Heart right ventricle (tissue), 16 donors: ENCODE data around the gene LRRC2. TPM values are rescaled to one million over a fixed set of nuclear protein-coding genes. Genes with fewer than 3 reads are reported as not detected.

ENCODE experiments used
- ATAC-seq, 8 donors: fragments of 200-7000 bp; cut with Tn5 transposase; one replicate each; pipeline ENCODE4 v1.9.1; 2020; ENCODE audit warnings: mild to moderate bottlenecking in 8 of 8, moderate library complexity in 8 of 8, moderate number of reproducible peaks in 1 of 8
- DNase-seq, 2 donors: peaks; one replicate each; pipeline ENCODE4 v3.0.0-alpha.2; 2020
- H3K27ac ChIP-seq, 10 donors: fragments of 200-600 bp; sonication (generic) in 2 of 10; one replicate each; pipeline versions ENCODE4 v1.5.0 to v1.8.0; 2020 to 2022; ENCODE audit warnings: mild to moderate bottlenecking in 3 of 10
- H3K27me3 ChIP-seq, 7 donors: fragments of 200-600 bp; one replicate each; pipeline ENCODE4 v1.8.0; 2021 to 2022; ENCODE audit warnings: mild to moderate bottlenecking in 2 of 7
- H3K36me3 ChIP-seq, 9 donors: fragments of 200-600 bp; sonication (generic) in 1 of 9; one replicate each; pipeline versions ENCODE4 v1.5.0 to v1.8.0; 2020 to 2022; ENCODE audit warnings: mild to moderate bottlenecking in 2 of 9
- H3K4me1 ChIP-seq, 9 donors: fragments of 200-600 bp; sonication (generic) in 1 of 9; one replicate each; pipeline versions ENCODE4 v1.5.0 to v1.8.0; 2020 to 2022; ENCODE audit warnings: mild to moderate bottlenecking in 4 of 9
- H3K4me3 ChIP-seq, 10 donors: fragments of 200-600 bp; sonication (generic) in 2 of 10; one replicate each; pipeline versions ENCODE4 v1.5.0 to v1.8.0; 2020 to 2022; ENCODE audit warnings: mild to moderate bottlenecking in 7 of 10, moderate library complexity in 2 of 10
- H3K9me3 ChIP-seq, 11 donors: fragments of 200-600 bp in 10 of 11; sonication (generic) in 2 of 11; one replicate each; pipeline versions ENCODE4 v1.5.0 to v1.8.0; 2013 to 2022; ENCODE audit warnings: mild to moderate bottlenecking in 2 of 11, control low read depth in 1 of 11, moderate library complexity in 1 of 11
- WGBS, 2 donors: extraction: QIAGEN DNeasy Blood & Tissue Kit; methylation state at CpG; one replicate each; pipeline ENCODE4 v1.1.7; 2013; ENCODE audit warnings: inconsistent platforms in 1 of 2; 5-methylcytosine and 5-hydroxymethylcytosine counted together
- intact Hi-C, 10 donors: fragments of 100-400 bp; cut with DNase I; formaldehyde crosslinking; loops; one replicate each; pipeline versions ENCODE4 v1.11.1 to v1.14.2; 2022
- polyA plus RNA-seq, 2 donors: library from polyadenylated mRNA; stranded (reverse); fragments of 200-250 nt; gene quantifications; one replicate each; pipeline ENCODE4 v1.2.3, GENCODE V29; 2013
- total RNA-seq, 10 donors: library from RNA; stranded (reverse); fragmentation: NEBNext Ultra II Directional in 3 of 10; extraction: Animal tissue kit (Norgen Biotek cat#: 25700) in 3 of 10; gene quantifications; one replicate each; pipeline versions ENCODE4 v1.2.1 to v1.2.4, GENCODE V29; 2021 to 2023
- TF ChIP-seq, protein P1 (sequence below), 9 donors: fragments of 200-600 bp; sonication (generic) in 2 of 9; IDR thresholded peaks; one replicate each; pipeline versions ENCODE4 v1.5.0 to v1.8.0; 2021 to 2022; ENCODE audit warnings: antibody characterized with exemption in 9 of 9, mild to moderate bottlenecking in 5 of 9, moderate library complexity in 1 of 9
- donor health status: Arrhythmogenic right ventricular cardiomyopathy.
- donor health status: ischemic (EF 13 %, LVEDD 7.1; RV severe dilation, severe dysfunction).
- donor health status: healthy with polysubstance abuse.
- donor health status: DM: no; HTN: yes; CAD: no.
- donor health status: DM: no; HTN: no; CAD: no.
- donor health status: ischemic (EF 25% LVEDD 6.9; RV normal size, moderate dysfunction).
- donor health status: ischemic (EF 25% LVEDD 5.7; RV mildly dilated, moderate dysfunction).
- donor health status: healthy.
- donor health status: DM: yes; HTN: yes; CAD: no.
- donor health status: Ischemic cardiomyopathy.
- donor health status: ischemic (EF 35%, LVEDD 5.7; RV mildly dilated, moderate dysfunction).
- donor health status: nonischemic (EF 11% LVEDD 7.7; RV severe dilation, severe dysfunction).
- donor health status: DM: yes; HTN: yes; CAD: no.
- donor health status: PGD.
- donor health status: ischemic (EF 29% LVEDD 5.4; RV normal size, mild dysfunction).
- donor health status: nonischemic (EF 23%, LVEDD 6.1; RV moderate dilation, normal function).

LRRC2 gene
- total and polyA plus RNA-seq, 12 donors: 10.7 to 163 (median 125) TPM

DNA sequence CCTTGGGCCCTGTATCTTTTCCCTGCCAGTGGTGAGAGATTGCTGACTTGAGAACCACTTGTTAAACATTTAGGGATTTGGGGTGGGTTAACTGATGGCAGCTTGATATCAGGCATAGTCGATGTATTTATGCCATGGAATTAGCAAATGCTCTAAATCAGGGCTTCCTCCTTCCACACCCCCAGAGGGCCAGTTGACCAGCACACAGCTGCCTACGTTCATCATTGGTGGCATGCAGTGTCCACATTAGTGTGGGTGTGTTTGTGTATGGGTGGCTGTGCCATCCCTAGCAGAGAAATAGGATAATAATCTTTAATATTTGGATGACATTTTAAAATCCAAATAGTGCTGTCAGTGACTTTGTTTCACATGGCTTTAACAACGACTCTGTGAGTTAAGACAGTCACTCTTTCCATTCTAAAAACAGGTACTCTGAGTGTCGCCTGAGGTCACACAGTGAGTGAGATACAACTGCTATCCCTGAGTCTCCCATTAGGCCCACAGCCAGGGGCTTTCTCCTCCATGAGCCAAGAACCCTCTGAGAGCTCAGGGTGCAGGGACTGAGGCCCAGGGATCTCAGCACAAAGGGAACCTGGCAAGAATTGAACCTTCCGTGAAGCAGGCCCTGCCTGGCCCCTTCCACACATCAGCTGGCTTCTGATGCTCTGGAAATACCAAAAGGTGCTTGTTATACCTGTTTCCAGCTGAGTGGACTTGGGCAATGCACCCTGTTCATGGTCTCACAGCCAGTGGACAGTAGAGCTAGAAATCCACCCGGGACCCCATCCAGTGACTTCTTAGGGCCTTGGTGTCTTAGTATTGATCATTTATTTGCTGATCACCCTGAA, 97.1 kb downstream of the LRRC2 start:
- peaks cover 0 to 46% (median 35%) of the 10 kb centered on the region in 9 donors for H3K4me1 ChIP-seq
- H3K9me3 ChIP-seq: peaks cover 0 to under 1% (median 0%) of the 10 kb centered on the region in 11 donors
- H3K4me3 ChIP-seq: no peak overlapping the region
- H3K27ac ChIP-seq: peak overlapping the region in 6 of 10 donors; percentile 22 to 74 (median 66)
- TF ChIP-seq, protein P1, sequence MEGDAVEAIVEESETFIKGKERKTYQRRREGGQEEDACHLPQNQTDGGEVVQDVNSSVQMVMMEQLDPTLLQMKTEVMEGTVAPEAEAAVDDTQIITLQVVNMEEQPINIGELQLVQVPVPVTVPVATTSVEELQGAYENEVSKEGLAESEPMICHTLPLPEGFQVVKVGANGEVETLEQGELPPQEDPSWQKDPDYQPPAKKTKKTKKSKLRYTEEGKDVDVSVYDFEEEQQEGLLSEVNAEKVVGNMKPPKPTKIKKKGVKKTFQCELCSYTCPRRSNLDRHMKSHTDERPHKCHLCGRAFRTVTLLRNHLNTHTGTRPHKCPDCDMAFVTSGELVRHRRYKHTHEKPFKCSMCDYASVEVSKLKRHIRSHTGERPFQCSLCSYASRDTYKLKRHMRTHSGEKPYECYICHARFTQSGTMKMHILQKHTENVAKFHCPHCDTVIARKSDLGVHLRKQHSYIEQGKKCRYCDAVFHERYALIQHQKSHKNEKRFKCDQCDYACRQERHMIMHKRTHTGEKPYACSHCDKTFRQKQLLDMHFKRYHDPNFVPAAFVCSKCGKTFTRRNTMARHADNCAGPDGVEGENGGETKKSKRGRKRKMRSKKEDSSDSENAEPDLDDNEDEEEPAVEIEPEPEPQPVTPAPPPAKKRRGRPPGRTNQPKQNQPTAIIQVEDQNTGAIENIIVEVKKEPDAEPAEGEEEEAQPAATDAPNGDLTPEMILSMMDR (IDR thresholded peaks at IDR 0.05): no peak
- no peaks in the 10 kb centered on the region for H3K36me3 ChIP-seq
- DNase-seq (peak; percentile 42 to 43), ATAC-seq (peak; percentile 44 to 89 (median 82))
- intact Hi-C loops: no loop called here
- 52 to 61% methylated on average over 6 of the region's 6 CpGs for WGBS, 2 donors
- peaks cover 0 to 19% (median 7%) of the 10 kb centered on the region in 7 donors for H3K27me3 ChIP-seq

DNA sequence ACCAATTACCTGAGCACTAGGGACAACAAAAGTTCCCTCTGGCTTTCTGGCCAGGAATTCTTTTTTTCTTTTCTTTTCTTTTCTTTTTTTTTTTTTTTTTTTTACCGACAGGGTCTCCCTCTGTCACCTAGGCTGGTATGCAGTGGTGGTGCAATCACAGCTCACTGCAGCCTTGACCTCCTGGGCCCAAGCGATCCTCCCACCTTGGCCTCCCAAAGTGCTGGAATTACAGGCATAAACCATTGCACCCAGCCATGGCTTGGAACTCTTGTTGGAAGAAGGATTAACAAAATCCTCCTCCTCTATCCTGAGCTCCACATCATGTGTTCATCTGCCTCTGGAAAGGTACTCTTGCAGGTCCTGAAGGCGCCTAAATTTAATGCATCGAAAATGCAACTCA, 98.5 kb downstream of the LRRC2 start:
- TF ChIP-seq, protein P1 (IDR thresholded peaks at IDR 0.05): no peak
- ATAC-seq (no peak), DNase-seq (no peak)
- peaks cover 0 to 58% (median 37%) of the 10 kb centered on the region in 9 donors for H3K4me1 ChIP-seq
- H3K9me3 ChIP-seq: no peaks in the 10 kb centered on the region
- H3K27ac ChIP-seq: no peak overlapping the region
- peaks cover 0 to 33% (median 16%) of the 10 kb centered on the region in 7 donors for H3K27me3 ChIP-seq
- H3K36me3 ChIP-seq: no peaks in the 10 kb centered on the region
- intact Hi-C loops: no loop called here
- H3K4me3 ChIP-seq: no peak overlapping the region
- WGBS, 2 donors: 94 to 96% methylated on average over 4 of the region's 4 CpGs

DNA sequence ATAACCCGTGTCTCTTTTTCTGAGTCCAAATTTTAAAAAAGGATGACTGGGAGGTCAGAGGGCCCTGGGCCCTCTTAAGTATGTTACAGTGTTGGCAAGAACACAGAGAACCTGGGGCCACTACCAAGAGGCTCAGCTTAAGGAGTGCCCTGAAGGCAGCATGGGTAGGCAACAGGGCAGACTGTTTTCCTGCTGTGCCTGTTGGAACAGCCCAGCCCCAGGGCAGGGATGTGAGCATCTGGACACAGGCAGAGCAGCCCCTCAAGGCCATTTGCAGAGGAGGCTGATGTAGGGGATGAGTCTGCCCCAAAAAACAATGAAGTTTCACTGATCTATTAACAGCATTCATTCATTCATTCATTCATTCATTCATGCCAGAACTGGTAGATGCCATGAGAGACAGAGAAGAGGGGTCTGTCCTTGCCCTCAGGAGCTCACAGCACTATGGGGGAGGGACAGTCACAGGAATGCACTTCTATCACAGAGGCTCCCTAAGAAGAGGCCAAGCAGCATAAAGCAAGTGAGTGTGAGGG, 99.2 kb downstream of the LRRC2 start:
- Histone ChIP-seq H3K36me3 (no peaks in the 10 kb centered on the region), H3K9me3 (no peaks in the 10 kb centered on the region), H3K4me1 (peaks cover 0 to 64% (median 37%) of the 10 kb centered on the region in 9 donors), H3K4me3 (no peak overlapping the region), H3K27me3 (peaks cover 0 to 37% (median 16%) of the 10 kb centered on the region in 7 donors), H3K27ac (no peak overlapping the region)
- intact Hi-C loops: no loop called here
- no peak for ATAC-seq
- DNase-seq: no peak
- 72 to 79% methylated on average over 1 of the region's 1 CpG for WGBS, 2 donors
- TF ChIP-seq, protein P1 (IDR thresholded peaks at IDR 0.05): no peak

DNA sequence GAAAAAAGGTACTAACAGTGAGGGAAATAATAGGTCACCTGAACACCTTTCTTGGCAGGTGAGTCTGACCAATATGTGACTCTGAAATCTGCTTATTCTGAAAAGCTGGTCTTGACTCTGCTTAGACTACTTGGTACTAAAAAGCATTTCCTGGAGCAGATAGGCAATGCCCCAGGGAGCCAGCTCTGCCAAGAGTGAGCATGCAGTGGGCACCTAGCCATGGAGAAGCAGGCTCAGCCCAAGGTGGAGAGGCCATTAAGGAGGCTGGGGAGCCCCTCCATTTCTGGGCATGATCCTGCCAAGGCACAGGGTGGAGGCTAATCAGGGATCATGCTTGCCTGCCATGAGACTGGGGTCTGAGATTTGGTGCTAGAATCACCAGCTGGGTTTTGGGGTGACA, 99.8 kb downstream of the LRRC2 start:
- peaks cover 0 to 67% (median 37%) of the 10 kb centered on the region in 9 donors for H3K4me1 ChIP-seq
- no peak overlapping the region for H3K4me3 ChIP-seq
- no peaks in the 10 kb centered on the region for H3K9me3 ChIP-seq
- intact Hi-C loops: no loop called here
- DNase-seq: peak in 1 of 2 donors; percentile 40
- no peak for ATAC-seq
- peaks cover 0 to 37% (median 16%) of the 10 kb centered on the region in 7 donors for H3K27me3 ChIP-seq
- TF ChIP-seq, protein P1 (IDR thresholded peaks at IDR 0.05): no peak
- no peaks in the 10 kb centered on the region for H3K36me3 ChIP-seq
- H3K27ac ChIP-seq: no peak overlapping the region

Other genes with a start within 250 kb of the LRRC2 start
- 1 to 10 TPM in 2 of 10 donors, under 1 TPM in 8; 0.21 to 8.7 (median 0.67) TPM for gene CCR2, start 212.2 kb downstream of the LRRC2 start, total RNA-seq
- gene CCR2, start 212.2 kb downstream of the LRRC2 start, polyA plus RNA-seq: under 1 TPM; 0.15 to 0.49 TPM
- gene CCR5, start 195.4 kb downstream of the LRRC2 start, total RNA-seq: 1 to 10 TPM in 2 of 10 donors, under 1 TPM in 8; 0.17 to 7.2 (median 0.38) TPM
- gene CCR5, start 195.4 kb downstream of the LRRC2 start, polyA plus RNA-seq: under 1 TPM; 0.28 to 0.37 TPM
- gene CCRL2, start 159.0 kb downstream of the LRRC2 start, total RNA-seq: 1 to 10 TPM; 1.0 to 5.4 (median 1.7) TPM
- 1 to 10 TPM; 1.8 to 1.9 TPM for gene CCRL2, start 159.0 kb downstream of the LRRC2 start, polyA plus RNA-seq
- 1 to 10 TPM; 1.7 to 7.7 (median 3.1) TPM for gene LTF, start 101.4 kb downstream of the LRRC2 start, total RNA-seq
- 1 to 10 TPM; 2.6 to 3.0 TPM for gene LTF, start 101.4 kb downstream of the LRRC2 start, polyA plus RNA-seq
- gene RTP3, start 68.3 kb downstream of the LRRC2 start, total RNA-seq: not detected
- not detected for gene RTP3, start 68.3 kb downstream of the LRRC2 start, polyA plus RNA-seq
- gene FAM240A, start 46.2 kb upstream of the LRRC2 start, total RNA-seq: under 1 TPM in 1 of 10 donors, not detected in 9; 0.19 TPM
- gene FAM240A, start 46.2 kb upstream of the LRRC2 start, polyA plus RNA-seq: not detected
- 10 to 100 TPM; 16.3 to 41.6 (median 21.6) TPM for gene ALS2CL, start 127.4 kb upstream of the LRRC2 start, total RNA-seq
- 100 to 1,000 TPM in 1 of 2 donors, 10 to 100 TPM in 1; 15.6 to 102 TPM for gene ALS2CL, start 127.4 kb upstream of the LRRC2 start, polyA plus RNA-seq
- 1 to 10 TPM in 1 of 10 donors, under 1 TPM in 8, not detected in 1; 0.21 to 1.1 (median 0.48) TPM for gene TMIE, start 135.1 kb upstream of the LRRC2 start, total RNA-seq
- 1 to 10 TPM in 1 of 2 donors, under 1 TPM in 1; 0.39 to 1.2 TPM for gene TMIE, start 135.1 kb upstream of the LRRC2 start, polyA plus RNA-seq
- gene PRSS50, start 151.6 kb upstream of the LRRC2 start, total RNA-seq: under 1 TPM in 8 of 10 donors, not detected in 2; 0.09 to 0.37 (median 0.25) TPM
- under 1 TPM; 0.43 to 0.88 TPM for gene PRSS50, start 151.6 kb upstream of the LRRC2 start, polyA plus RNA-seq